GM11168 (cell line): ENCODE results near the gene ADCY5.

Experiments used
- in situ Hi-C: fragments of 300-500 bp; cut with MboI; formaldehyde crosslinking; loops from one replicate; pipeline ENCODE4 v1.12.0; 2022; ENCODE audit warnings: low sequenced_read_pairs; ENCODE audit not compliant: unreplicated experiment

The ADCY5 gene

GRCh38 chr3:123282461-123282860, 166.4 kb downstream of the ADCY5 start:
- in situ Hi-C loops: no loop called here

GRCh38 chr3:123281929-123282328, 167.0 kb downstream of the ADCY5 start:
- in situ Hi-C loops: no loop called here

- in situ Hi-C loops: no loop called here
Observed at GRCh38 chr3:123281406-123281805, 167.5 kb downstream of the ADCY5 start.

GRCh38 chr3:123279121-123279520, 169.8 kb downstream of the ADCY5 start:
- in situ Hi-C loops: no loop called here

- in situ Hi-C loops: no loop called here
Observed at GRCh38 chr3:123278446-123278845, 170.4 kb downstream of the ADCY5 start.

GRCh38 chr3:123277106-123277505, 171.8 kb downstream of the ADCY5 start:
- in situ Hi-C loops: no loop called here

- in situ Hi-C loops: no loop called here
Observed at GRCh38 chr3:123276346-123277006, 172.4 kb downstream of the ADCY5 start.

GRCh38 chr3:123275691-123276090, 173.2 kb downstream of the ADCY5 start:
- in situ Hi-C loops: no loop called here

GRCh38 chr3:123272547-123272946, 176.3 kb downstream of the ADCY5 start:
- in situ Hi-C loops: no loop called here

GRCh38 chr3:123271466-123272159, 177.3 kb downstream of the ADCY5 start:
- in situ Hi-C loops: no loop called here

GRCh38 chr3:123270818-123271217, 178.1 kb downstream of the ADCY5 start:
- in situ Hi-C loops: no loop called here

- in situ Hi-C loops: no loop called here
Observed at GRCh38 chr3:123267821-123268220, 181.1 kb downstream of the ADCY5 start.

- in situ Hi-C loops: no loop called here
Observed at GRCh38 chr3:123263941-123264340, 184.9 kb downstream of the ADCY5 start.

- in situ Hi-C loops: no loop called here
Observed at GRCh38 chr3:123262868-123263267, 186.0 kb downstream of the ADCY5 start.

- in situ Hi-C loops: no loop called here
Observed at GRCh38 chr3:123262226-123262625, 186.7 kb downstream of the ADCY5 start.

GRCh38 chr3:123261666-123262065, 187.2 kb downstream of the ADCY5 start:
- in situ Hi-C loops: no loop called here

GRCh38 chr3:123258811-123259420, 190.0 kb downstream of the ADCY5 start:
- in situ Hi-C loops: no loop called here

GRCh38 chr3:123258359-123258758, 190.5 kb downstream of the ADCY5 start:
- in situ Hi-C loops: no loop called here

GRCh38 chr3:123256256-123256655, 192.6 kb downstream of the ADCY5 start:
- in situ Hi-C loops: no loop called here

GRCh38 chr3:123246866-123247265, 202.0 kb downstream of the ADCY5 start:
- in situ Hi-C loops: no loop called here

GRCh38 chr3:123244128-123244527, 204.8 kb downstream of the ADCY5 start:
- in situ Hi-C loops: no loop called here

- in situ Hi-C loops: no loop called here
Observed at GRCh38 chr3:123239756-123240155, 209.1 kb downstream of the ADCY5 start.
